Activated T-helper 1 cell treated with anti-CD3 and anti-CD28 coated beads, Interleukin-2, amount 50 U/mL, for 16 hours (primary cell): ENCODE measurements around the gene LRRFIP1.

Source experiments
- DNase-seq, 2 donors: peaks; one replicate each; pipeline ENCODE4 v3.0.0-alpha.2; 2020; ENCODE audit warnings: low read depth in 1 of 2, low spot score in 1 of 2

The LRRFIP1 gene

GRCh38 chr2:237824085-237824484, 196.7 kb downstream of the LRRFIP1 start:
- DNase-seq = no peak

- no peak for DNase-seq
Observed at GRCh38 chr2:237827421-237827987, 200.1 kb downstream of the LRRFIP1 start.
